Liver (tissue), 3 donors: ENCODE measurements around the gene LOXL3.

ENCODE experiments used
- ATF3 ChIP-seq: IDR thresholded peaks from 2 replicates; pipeline ENCODE4 v1.6.1; 2016; ENCODE audit warnings: antibody characterized with exemption
- CTCF ChIP-seq: fragments of 150-350 bp; IDR thresholded peaks from 2 replicates; pipeline ENCODE4 v1.5.1; 2017; ENCODE audit warnings: improper control_type of control experiment, low read depth, low read length; ENCODE audit not compliant: missing input control
- EGR1 ChIP-seq, 2 donors: IDR thresholded peaks; 2 replicates each; pipeline ENCODE4 v1.6.1; 2016 to 2018; ENCODE audit warnings: antibody characterized with exemption in 2 of 2, low read depth in 2 of 2
- FOXA1 ChIP-seq: IDR thresholded peaks from 2 replicates; pipeline ENCODE4 v1.6.1; 2016; ENCODE audit warnings: antibody characterized with exemption
- GABPA ChIP-seq, 2 donors: IDR thresholded peaks in 1 of 2; conservative IDR thresholded peaks in 1 of 2; 2 replicates each; pipeline ENCODE4 v1.6.1; 2016; ENCODE audit warnings: antibody characterized with exemption in 2 of 2, mild to moderate bottlenecking in 1 of 2, moderate library complexity in 1 of 2
- HNF4A ChIP-seq, 2 donors: conservative IDR thresholded peaks; 2 replicates each; pipeline ENCODE4 v1.6.1; 2016; ENCODE audit warnings: antibody characterized with exemption in 2 of 2, mild to moderate bottlenecking in 2 of 2
- JUND ChIP-seq, 2 donors: IDR thresholded peaks; 2 replicates each; pipeline ENCODE4 v1.6.1; 2016; ENCODE audit warnings: antibody characterized with exemption in 2 of 2
- MAX ChIP-seq: IDR thresholded peaks from 2 replicates; pipeline ENCODE4 v1.6.1; 2016; ENCODE audit warnings: antibody characterized with exemption
- NR2F2 ChIP-seq: IDR thresholded peaks from 2 replicates; pipeline ENCODE4 v1.6.1; 2016; ENCODE audit warnings: antibody characterized with exemption
- RAD21 ChIP-seq, 2 donors: IDR thresholded peaks; 2 replicates each; pipeline ENCODE4 v1.6.1; 2016; ENCODE audit warnings: antibody characterized with exemption in 2 of 2, mild to moderate bottlenecking in 2 of 2
- REST ChIP-seq: IDR thresholded peaks from 2 replicates; pipeline ENCODE4 v1.6.1; 2016; ENCODE audit warnings: antibody characterized with exemption, mild to moderate bottlenecking
- TAF1 ChIP-seq: conservative IDR thresholded peaks from 2 replicates; pipeline ENCODE4 v1.6.1; 2016; ENCODE audit warnings: antibody characterized with exemption, mild to moderate bottlenecking
- YY1 ChIP-seq: IDR thresholded peaks from 2 replicates; pipeline ENCODE4 v1.6.1; 2016; ENCODE audit warnings: antibody characterized with exemption, mild to moderate bottlenecking
- ZBTB33 ChIP-seq: IDR thresholded peaks from 2 replicates; pipeline ENCODE4 v1.6.1; 2016; ENCODE audit warnings: antibody characterized with exemption
- donor health status: healthy.
- donor health status: healthy.

GRCh38 chr2:74538881-74539339, 14.8 kb downstream of the LOXL3 start:
- TF ChIP-seq CTCF (no peak), REST (no peak), RAD21 (IDR thresholded peaks at IDR 0.05) (no peak), FOXA1 (no peak), HNF4A (conservative IDR thresholded peaks at IDR 0.05) (no peak), TAF1 (no peak), ATF3 (no peak), GABPA (IDR thresholded peaks at IDR 0.05 in 1 of 2, conservative IDR thresholded peaks at IDR 0.05 in 1 of 2) (no peak), JUND (IDR thresholded peaks at IDR 0.05) (no peak), EGR1 (IDR thresholded peaks at IDR 0.05; ENCODE audit: low read depth in 2 of 2) (no peak), ZBTB33 (no peak), NR2F2 (no peak), YY1 (no peak), MAX (no peak)
